GM03348 (cell line): Measurements from ENCODE around the gene MITF.
A peak's percentile ranks its signal among the peaks of the same experiment; 100 is the strongest.
"Not testable (repeated sequence)": the region's sequence is repeated elsewhere in the genome, so short reads cannot be mapped to it uniquely, and the experiment has no call there.

Experiments
- DNase-seq: peaks from one replicate; pipeline ENCODE4 v3.0.0; 2012; ENCODE audit warnings: low spot score

The MITF gene

DNA sequence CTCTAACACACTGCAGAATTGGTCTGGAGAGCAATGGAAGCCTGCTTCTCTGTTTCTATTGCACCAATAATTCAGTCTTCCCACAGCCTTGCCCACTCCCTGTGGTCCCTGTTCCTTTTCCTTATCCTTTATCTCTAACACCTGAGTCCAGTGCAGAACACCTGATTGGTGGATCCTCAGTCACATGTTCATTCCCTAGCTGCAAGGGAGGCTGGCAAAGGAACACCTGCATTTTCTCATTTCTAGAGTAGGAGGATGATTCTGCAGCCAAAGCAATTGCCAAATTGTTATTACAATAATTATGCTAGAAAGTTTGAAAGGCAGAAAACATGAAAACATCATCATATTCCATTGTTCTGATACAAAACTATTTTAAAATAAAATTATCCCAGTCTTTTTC lies 176.5 kb downstream of the MITF start:
- DNase-seq, result no peak

GRCh38 chr3:69920009-69920408 lies 180.7 kb downstream of the MITF start:
- DNase-seq, result not testable (repeated sequence)

DNA sequence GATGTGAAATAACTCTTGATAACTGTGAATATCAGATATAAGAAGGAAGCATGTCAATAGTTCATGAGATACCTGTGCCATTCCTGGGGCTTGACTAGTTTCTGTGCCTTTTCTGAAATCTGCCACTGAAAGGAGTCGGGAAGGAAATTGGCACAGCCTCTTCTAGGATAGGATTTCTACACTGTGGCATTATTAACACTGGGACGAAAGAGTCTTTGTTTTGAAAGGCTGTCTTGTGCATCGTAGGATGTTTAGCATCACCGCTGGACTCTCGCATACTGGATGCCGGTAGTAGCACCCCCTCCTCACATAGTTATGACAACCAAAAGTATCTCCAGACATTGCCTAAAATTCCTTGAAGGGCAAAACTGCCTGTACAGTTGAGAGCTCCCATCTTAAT lies 182.4 kb downstream of the MITF start:
- no peak for DNase-seq

DNA sequence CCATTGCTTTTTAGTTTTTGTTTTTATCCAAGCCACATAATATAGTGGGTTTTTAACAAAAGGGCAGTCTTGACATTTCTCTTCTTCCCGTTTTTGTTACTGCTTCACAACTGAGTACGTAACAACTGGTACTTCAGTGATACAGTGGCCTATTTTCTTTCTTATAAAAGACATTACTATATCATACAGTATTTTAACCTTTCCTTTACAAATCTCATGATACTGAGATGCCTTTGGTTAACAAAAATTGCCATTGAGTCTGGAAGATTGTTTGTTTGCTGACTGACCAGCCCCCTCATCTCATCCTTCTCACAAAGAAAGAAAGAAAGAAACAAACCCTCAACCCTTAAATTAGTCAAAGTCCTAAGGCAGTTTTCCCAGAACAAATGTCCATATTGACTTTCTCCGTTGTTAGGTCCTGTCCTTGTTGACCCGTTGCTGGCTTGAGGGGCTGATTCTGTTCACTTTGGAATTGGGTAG lies 183.3 kb downstream of the MITF start:
- DNase-seq, result no peak

- DNase-seq, result peak; percentile 11
These were observed 186.2 kb downstream of the MITF start for GRCh38 chr3:69925506-69925905.

GRCh38 chr3:69926385-69926784 lies 187.1 kb downstream of the MITF start:
- no peak for DNase-seq

- no peak for DNase-seq
These were observed 188.3 kb downstream of the MITF start for GRCh38 chr3:69927571-69927970.

DNA sequence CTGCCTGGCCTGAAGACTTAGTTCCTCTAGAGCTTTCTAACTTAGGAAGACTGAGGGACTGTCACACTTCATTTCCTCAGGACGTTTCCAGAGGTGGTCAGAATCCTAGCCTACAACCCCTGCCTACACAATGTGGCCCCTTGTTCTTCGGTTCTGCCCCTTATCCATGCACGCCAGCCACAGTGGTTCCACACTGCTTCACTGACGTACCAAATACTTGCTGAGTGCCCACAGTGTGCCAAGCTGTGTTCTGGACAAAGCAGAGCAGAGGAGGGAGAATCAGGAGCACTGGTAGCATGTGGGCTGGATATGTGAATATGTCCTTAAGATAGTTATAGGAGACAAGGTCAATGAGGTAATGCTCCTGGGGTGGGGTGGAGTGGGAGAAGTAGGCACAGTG lies 189.8 kb downstream of the MITF start:
- DNase-seq, result no peak

- no peak for DNase-seq
These were observed 191.3 kb downstream of the MITF start for GRCh38 chr3:69930564-69930963.

- no peak for DNase-seq
These were observed 192.8 kb downstream of the MITF start for GRCh38 chr3:69932087-69932486.

- DNase-seq, result no peak
These were observed 193.2 kb downstream of the MITF start for GRCh38 chr3:69932501-69932900.

DNA sequence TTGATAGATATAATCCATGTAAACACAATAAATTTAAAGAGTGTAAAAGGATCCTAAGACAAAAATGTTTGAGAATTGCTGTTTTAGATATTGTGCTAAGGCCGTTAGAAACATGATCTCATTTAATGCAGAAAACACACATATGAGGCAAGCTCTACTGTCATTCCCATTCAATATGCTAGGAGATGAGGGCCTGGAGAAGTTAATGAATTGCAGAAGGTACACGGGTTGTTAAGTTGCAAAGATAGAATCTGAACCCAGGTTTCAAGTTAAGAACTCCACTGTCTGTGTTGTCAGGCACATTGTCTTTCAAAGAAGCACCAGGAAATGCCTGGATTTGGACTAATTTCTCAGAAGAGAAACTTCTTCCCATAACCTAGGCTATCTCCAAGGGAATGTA lies 195.1 kb downstream of the MITF start:
- no peak for DNase-seq

DNA sequence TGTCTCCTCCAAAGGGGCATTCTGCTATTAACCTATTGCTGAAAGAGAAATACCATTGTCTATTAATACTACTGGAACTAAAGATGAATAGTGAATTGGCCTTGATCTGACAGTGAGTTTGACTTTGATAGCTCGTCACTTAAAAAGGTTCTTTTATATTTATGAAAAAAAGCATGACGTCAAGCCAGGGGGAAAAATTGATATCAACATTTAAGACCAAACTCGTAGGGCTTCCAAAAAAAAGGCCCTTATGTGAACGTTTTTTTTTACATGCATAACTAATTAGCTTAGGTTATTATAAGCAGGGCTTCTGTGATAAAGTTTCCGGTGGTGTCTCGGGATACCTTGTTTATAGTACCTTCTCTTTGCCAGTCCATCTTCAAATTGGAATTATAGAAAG lies 197.0 kb downstream of the MITF start:
- DNase-seq, result no peak

DNA sequence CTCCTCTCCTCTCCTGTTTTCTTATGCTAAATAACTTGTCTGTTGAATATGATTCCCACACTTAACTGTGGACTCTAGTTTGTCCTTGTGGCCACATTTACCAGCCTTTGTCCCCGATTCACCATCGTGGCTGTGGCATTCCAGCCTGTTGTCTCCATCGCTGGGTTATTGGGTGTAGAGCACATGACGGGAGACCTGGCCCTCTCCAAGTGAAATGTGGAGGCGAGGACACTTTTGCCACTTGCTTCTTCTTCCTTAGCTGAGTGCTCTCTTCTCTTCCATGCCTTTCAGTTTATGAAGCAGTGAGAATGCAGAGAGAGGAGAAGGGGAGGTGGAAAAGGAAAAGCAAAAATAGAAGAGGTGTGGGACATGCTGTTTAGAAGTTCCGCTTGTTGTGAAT lies 198.8 kb downstream of the MITF start:
- no peak for DNase-seq

- no peak for DNase-seq
These were observed 199.7 kb downstream of the MITF start for GRCh38 chr3:69938931-69939330.

- DNase-seq, result no peak
These were observed 201.8 kb downstream of the MITF start for GRCh38 chr3:69941037-69941436.

- DNase-seq, result no peak
These were observed 202.3 kb downstream of the MITF start for GRCh38 chr3:69941439-69942176.

GRCh38 chr3:69944931-69945493 lies 205.7 kb downstream of the MITF start:
- DNase-seq, result no peak

DNA sequence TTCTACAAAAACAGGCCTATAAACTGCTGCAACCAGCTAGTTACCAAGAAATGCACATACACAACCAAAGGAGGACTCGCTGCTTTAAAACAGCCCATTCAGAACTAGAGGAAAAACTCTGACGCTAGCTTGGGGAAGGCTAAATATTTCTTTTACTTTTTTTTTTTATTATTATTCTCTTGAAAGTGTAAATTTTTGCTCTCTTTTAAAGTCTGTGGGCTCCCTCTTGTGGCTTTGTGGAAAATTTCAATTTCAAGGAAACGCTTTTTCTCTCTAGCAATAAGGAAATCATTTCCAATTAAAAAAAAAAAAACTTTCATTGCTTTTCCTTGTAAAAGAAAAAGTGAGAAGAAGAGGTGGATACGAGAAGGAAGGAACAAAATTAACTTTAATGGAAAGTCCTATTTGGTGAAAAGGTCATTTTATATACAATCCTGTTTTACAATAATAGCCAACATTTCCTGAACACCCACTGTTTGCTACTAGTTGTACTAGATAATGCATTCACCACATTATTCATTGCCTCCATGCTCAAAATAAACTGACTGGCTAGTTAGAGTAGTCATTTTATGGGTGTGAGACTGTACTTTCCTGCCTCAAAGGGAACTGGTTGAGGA lies 209.1 kb downstream of the MITF start:
- DNase-seq, result peak; percentile 57

DNA sequence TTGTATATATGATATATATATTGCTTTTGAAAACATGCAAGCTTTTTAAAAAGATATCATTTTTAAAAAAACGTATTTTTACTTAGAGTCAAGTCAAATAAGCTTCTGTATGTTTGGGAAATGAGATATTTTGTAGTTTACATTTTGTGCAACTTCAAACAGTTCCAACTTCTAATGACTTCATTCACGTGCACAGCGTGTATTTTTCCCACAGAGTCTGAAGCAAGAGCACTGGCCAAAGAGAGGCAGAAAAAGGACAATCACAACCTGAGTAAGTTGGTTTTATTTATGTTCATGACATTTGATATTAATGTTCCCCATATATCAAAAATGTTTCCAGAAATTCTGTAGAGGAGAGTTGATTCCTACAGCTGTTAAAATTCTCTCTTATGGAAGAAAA lies 212.4 kb downstream of the MITF start:
- no peak for DNase-seq

- DNase-seq, result no peak
These were observed 220.3 kb downstream of the MITF start for GRCh38 chr3:69959581-69959980.

DNA sequence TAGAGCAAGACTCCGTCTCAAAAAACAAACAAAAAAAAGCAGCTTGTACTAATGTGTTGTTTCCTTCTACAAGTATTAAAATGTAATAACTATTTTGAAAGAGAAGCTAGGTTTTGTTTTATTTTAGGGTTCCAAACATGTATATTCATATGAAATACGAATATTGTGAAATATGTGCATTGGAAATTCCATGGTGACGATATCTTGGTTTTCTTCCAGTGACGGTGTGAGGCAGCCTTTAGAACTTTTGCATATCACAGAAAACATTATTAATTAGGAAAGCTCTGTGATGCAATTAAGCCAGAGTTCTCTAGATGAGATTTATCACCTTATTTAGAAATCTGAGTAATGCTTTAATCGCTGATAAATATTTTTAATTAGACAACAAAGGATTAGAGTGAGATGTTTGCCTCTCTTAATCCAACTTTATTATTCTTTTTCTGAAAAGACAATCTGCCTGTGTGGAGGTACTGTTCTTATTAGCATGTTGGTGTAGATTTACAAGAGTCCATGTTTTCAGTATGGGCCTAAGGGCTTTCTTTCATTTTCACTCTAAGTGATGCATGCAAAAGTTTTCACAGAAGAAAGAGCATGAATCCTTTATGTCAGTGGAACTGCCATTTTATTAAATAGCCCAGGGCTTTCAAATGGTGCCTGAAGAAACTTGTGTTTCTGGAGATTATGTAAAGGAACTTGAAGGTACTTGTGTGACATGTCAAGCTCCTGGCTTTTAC lies 222.6 kb downstream of the MITF start:
- DNase-seq, result no peak

GRCh38 chr3:69963643-69964042 lies 224.4 kb downstream of the MITF start:
- no peak for DNase-seq
